HK-2 (cell line): Measurements from ENCODE around the gene NMD3.

Experiments used
- DNase-seq: peaks from one replicate; pipeline ENCODE4 v3.0.0-alpha.2; 2018; ENCODE audit not compliant: unreplicated experiment

Gene NMD3

DNA sequence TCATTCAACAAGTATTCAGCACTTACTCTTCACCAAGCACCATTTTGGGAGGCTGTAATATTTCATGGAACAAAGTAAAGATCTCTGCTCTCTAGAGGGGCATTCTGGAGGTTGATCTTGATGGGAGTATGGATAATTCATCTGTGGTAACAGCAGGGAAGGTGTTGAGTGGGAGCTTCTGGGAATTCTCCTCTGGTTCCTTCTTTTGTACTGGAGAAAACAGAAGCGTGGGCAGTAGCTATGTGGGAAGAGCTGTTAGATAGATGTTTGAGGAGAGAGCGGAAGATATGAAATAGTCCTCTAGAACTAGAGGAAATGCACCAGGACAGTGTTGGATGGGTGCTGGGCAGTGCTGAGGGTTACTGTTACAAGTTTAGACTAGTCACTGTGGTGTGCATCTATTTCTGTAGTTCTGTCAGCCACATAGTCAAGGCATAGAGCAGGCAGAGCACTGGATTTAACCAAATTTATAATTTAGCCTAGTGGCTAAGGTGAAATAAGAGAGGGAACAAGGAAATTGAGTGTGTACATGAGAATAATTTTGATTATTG is 9.6 kb downstream of the NMD3 start:
- DNase-seq: no peak

DNA sequence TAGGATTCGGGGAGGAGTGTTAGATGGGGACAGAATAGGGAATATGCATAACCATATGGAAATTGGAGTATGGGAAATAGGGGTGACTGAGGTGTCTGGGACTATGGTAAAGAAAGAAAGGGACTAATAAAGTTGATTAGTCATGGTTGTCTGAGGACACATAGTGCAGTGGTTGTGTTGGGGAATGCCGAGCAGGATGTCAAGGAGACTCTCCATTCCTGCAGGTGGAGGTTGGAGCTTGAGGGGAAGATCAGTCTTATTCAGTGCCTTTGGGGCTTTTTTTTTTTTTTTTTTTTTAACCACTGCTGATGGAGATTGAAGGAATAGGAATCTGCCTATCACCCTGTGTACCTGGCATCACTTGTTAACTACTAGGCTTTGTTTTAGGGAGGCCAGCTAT is 10.8 kb downstream of the NMD3 start:
- DNase-seq: no peak

DNA sequence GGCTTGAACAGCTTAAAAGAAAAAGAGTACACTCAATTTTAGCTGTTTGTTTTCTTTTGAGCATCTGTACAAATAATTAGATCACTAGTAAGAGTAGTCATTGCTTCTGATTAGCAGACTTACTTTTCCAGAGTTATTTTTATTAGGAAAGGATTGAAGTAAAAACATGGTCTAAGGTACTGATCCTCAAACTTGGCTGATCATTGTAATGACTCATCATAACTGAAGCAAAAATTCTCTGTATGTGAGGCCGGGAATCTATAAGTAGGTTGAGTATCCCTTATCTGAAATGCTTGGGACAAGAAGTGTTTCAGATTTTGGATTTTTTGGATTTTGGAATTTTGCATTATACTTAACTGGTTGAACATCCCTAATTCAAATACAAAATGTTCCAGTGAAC is 12.4 kb downstream of the NMD3 start:
- no peak for DNase-seq

DNA sequence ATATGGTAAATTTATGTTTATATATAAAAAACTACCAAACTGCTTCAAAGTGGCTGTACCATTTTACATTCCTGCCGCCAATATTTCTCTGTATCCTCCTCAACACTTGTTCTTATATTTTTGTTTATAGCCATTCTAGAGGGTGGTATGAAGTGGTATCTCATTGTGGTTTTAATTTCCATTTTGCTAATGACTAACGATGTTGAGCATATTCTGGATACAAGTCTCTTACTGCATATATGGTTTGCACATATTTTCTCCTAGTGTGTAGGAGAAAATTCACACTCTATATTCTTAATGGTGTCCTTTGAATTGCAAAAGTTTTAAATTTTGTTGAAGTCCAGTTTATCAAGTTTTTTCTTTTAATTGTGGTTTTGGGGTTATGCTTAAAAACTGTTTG is 15.1 kb downstream of the NMD3 start:
- no peak for DNase-seq

DNA sequence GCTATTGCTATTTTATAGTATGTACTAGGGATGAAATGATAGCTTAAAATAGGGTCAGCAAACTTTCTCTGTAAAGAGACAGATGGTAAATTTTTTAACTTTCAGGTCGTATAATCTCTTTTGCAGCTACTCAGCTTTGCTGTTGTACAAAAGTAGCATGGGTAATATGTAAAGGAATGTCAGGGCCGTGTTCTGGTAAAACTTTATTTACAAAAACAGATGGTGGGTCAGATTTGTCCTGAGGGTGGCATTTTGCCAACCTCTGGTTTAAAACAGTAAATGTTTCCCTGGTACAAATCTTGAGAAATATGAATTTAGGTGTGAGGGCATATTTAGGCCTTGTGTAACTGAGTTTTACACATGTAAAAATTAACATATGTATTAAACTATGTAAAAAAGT is 18.6 kb downstream of the NMD3 start:
- no peak for DNase-seq

DNA sequence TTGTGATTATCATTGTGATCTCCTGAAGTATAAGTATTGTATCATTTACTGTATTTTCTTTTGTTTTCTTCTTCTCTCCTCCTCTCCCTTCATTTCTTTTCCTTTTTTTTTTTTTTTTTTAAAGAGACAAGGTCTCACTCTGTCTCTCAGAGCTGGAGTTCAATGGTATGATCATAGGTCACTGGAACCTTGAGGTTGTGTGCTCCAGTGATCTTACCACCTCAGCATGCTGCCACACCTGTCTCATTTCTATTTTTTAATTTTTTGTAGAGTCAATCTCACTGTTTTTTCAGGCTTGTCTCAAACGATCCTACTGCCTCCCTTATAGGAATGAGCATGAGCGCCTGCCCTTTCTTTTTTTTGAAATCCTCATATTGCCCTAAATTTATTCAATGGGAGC is 23.4 kb downstream of the NMD3 start:
- no peak for DNase-seq

DNA sequence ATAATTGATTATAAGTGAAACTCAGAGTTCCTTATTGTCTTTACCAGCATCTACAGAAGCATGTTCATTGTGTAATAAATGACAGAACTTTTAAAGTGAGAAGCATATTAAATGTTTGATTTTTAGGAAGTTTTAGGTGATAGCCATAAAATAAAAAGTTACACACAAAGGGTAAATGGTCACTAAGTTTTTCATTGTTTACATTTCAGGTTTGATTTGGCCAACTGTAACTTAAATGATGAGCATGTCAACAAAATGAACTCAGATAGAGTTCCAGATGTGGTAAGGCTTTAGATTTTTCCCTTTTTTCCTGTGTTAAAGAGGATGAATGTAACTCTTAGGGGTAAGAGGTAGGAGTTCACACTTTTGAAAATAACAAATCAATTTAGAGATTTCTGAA is 25.9 kb downstream of the NMD3 start:
- DNase-seq: no peak

DNA sequence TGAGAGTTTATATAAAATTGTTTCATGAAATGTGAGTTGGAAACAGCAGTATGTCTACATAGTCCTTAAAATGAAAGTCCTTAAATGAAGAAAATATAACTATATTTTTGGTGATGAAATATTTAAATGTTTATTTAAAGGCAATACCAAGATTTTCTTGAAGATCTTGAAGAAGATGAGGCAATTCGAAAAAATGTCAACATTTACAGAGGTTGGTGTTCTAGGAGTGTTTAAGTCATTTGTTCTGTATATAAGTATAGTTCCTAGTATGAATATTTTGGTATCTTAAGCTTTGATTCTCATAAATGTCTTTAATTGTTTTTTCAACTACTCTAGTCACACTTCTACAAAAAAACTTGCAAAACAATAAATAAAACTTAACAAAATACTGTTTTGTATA is 29.0 kb downstream of the NMD3 start:
- no peak for DNase-seq

DNA sequence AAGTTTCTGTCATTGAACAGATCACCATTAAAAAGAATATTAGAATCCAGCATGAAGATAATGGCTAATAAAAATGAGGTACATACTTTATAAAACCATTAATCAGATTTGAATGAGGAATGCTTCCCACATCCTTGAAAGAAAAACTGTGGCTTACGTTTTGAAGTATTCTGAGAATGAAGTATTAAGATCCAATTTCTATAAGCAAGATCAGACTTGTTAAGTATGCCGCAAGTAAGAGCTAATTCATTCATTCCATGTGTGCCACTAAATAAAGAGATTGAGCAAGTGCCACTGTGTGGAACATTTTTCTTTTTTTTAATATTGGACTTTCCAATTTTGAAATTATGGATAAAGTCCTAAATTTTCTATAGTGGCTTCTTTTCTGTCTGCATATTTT is 30.6 kb downstream of the NMD3 start:
- DNase-seq: no peak

DNA sequence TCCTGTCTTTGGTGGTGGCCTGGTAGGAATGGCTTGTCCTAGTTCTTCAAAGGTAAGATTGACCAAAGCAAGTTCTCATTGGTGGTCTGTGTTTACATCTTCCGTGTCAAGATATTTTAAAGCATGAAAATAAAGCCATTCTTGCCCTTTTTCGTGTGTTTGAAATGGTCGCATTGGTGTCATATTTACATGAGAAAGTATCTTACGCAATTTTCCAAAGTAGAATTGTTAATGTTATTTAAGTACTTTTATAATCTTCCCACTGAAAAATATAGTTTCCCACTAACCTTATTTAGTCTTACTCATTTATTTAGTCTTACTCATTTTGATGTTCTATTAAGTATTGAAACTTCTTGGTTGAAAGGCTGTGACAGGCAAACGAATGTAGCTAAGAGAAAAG is 31.0 kb downstream of the NMD3 start:
- DNase-seq: no peak

DNA sequence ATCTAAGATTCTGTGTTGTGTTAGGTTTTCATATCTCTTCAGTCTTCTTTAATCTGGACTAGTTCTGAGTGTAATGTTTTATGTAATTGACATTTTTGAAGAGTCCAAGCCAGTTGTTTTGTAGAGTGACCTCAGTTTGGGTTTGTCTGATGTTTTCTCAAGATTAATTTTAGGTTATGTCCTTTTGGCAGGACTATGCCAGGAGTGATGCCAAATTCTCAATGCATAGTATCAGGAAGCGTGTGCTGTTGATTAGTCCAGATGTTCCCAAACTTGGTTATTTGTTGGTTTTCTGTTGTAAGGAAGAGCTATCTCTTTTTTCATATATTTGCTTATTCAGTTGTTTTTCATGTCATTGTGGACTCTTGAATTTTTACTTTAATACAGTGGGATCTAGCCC is 32.6 kb downstream of the NMD3 start:
- DNase-seq: no peak

DNA sequence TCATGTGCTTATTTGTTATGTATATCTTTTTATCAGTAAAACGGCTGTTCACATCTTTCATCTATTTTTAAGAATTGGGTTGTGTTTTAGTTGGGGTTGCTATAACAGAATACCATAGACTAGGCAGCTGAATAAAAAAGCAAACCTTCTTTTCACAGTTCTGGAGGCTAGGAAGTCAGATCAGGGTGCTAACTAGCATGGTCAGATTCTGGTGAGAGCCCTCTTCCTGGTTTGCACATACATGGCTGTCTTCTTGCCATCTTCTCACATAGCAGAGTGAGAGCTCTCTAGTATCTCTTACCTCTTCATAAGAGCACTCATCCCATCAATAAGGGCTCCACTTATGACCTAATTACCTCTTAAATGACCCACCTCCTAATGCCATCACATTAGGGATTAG is 33.8 kb downstream of the NMD3 start:
- no peak for DNase-seq

DNA sequence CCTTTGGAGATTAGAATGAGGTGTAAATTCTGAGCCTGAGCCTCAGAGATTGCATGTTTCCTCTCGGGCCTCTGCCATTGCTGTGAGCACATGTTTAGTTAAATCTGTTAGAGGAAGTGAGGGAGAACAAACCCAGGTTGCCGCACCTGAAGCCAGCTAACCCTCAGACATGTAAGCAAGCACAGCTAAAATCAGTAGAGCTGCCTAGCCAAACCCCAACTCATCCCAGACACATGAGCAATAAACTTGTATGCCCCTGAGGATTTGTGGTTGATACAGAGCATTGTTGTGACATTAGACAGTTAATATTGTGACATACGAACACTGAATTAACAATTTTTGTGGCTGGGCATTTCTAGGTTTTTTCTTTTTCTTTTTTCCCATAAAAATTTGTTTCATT is 41.9 kb downstream of the NMD3 start:
- DNase-seq: no peak

DNA sequence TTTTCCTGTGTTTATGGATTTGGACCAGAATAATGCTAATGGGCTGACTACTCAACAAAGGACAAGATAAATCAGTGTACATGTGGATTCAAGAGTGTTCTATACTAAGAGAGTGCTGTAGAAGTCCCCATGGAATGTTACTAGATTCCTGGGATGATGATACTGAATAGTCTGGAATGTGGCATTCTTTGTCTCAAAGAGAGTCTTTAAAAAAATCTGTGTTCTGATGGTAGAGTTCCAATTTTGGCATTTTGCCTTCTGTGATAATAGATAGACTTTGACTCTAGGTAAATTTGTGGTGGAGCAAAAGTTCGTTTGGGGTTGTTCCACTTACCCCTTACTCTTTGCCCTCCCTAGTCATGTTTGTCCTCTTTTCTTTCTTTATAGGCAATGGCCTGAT is 43.7 kb downstream of the NMD3 start:
- no peak for DNase-seq

DNA sequence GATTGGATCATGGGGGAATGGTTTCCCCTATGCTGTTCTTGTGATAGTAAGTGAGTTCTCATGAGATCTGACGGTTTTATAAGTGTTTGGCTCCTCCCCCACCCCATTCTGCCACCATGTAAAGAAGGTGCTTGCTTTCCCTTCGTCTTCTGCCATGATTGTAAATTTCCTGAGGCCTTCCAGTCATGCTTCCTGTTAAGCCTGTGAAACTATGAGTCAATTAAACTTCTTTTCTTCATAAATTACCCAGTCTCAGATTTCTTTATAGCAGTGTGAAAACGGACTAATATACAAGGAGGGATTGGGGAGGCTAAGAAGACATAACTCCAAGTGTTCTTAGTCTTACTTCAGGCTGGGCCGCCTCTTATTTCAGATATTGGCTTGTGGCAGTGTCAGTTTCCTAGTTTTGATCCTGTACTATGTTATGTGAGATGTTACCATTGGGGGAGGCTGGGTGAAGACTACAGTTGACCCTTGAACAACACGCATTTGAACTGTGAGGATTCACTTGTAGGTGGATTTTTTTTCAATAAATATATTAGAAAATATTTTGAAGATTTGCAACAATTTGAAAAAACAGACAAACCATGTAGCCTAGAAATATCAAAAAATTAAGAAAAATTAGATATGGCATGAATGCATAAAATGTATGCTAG is 44.9 kb downstream of the NMD3 start:
- DNase-seq: no peak

DNA sequence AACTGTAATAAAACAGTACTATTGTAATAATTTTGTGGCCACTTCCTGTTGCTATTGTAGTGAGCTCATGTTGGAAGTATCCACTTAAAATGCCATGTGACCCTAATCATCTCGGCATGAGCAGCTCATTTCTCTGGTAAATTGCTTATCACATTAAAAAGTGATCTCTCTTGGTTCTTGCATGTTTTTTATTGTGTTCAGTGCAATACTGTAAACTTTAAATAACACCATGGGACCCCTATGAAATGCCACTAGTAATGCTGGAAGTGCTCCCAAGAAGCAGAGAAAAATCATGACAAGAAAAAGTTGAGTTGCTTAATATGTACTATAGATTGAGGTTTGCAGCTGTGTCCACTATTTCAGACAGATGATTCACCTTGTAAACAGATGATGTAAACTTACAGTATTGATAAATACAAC is 45.6 kb downstream of the NMD3 start:
- no peak for DNase-seq

DNA sequence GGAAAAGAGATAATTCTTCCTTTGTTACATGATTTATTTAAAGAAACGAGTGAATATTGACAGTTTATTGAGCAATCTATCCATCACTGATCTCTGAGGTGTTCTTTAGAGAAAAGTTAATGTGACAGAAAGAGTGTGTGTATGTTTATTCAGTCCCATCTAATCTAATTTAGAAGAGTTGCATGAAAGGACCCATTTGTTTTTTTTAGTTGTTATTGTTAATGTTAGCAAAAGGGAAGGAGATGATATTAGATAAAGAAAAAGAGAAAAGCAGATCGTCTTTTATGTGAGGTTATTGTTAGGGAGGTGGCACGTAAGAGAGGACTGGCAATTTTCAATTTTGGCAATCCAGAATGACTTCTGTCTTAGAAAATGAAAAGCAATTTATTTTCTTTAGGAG is 46.5 kb downstream of the NMD3 start:
- DNase-seq: no peak

DNA sequence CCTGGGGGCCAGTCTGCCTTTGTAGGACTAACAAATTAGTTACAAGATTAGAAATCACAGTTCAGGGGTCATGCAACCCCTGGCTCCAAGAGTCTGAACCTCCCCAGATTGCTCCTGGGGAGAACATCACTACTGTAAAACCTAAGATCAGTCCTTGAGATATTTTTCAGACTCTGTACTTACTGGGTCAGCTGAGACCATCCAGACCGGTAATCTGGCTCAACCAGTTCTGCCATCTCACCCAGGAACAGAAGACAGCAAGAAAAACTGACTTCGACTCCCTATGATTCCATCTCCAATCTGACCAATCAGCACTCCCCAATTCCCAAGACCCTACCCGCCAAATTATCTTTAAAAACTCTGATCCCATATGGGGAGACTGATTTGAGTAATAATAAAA is 47.5 kb downstream of the NMD3 start:
- DNase-seq: no peak

DNA sequence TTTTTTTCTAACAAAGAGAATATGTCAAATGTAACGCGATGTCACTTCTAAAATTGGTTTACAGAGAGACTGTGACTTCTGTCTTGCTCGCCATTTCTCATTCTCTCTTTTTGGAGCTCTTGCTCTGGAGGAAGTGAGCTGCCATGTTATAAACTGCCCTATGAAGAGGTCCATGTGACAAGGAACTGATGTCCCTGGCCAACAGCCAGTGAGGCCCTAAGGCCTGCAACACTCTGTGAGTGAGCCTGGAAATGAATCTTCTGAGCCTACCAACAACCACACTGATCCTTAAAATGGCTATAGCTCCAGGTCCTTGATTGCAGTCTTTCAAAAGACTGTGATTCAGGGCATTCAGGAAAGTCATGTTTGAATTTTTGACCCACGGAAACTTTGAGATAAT is 49.9 kb downstream of the NMD3 start:
- no peak for DNase-seq

DNA sequence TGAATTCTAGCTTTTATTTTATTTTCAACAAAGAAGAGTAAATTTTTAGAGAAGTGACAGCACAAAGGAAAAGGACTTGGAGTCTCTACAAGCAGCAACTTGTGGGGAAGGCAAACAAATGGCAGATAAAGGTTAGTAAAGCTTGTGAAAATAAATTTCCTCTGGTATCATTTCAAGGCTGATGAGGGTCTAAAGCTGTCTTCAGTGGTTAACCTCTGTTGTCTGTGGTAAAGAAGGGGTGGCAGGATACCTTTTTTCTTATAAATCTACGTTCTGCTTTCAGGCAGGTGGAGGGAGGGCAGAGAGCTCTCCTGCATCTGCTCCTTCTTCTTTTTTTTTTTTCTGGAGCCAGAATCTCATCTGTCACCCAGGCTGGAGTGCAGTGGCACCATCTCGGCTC is 50.5 kb downstream of the NMD3 start:
- DNase-seq: no peak

DNA sequence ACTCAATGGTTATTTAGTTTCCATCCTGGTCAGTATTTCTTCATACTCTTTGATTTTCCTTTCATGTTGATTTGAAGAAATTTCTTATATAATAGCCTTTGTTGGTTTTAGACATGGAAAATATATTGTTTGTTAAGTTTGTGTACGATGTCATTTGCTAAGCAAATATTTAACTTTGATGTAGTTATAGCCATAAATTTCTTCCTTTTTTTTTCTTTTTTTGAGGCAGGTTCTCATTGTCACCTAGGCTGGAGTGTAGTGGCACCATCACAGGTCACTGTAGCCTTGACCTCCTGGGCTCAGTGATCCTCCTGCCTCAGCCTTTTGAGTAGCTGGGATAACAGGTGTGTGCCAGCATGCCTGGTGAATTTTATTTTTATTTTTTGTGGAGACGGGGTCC is 51.4 kb downstream of the NMD3 start:
- DNase-seq: no peak

DNA sequence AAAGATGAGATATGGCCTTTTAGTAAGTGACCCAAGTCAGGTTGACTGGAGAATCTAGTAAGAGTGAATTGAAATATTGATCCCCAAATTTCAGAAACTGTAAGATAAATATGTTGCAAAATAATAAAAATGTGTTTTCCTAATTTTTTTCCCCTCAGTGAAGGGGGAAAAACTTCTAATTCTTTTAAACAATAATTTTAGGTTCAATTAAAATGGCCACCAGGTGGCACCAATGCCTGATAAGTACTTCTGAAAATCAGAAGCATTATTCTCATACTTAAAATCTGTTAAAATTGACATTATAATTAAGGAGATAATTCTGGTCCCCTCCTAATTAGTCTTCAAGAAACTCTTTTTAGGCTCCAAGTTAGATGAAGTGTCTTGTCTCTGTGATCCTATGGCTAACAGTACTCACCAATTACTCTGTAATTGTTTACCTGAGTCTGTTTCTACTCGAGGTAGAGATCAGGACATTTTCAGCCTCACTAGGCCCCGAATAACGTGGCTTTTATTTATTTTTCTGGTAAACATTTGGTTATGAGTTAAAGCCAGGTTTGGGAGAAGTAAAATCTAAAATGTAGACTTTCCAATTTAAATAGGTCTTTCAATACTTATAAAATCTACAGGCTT is 52.6 kb downstream of the NMD3 start:
- no peak for DNase-seq

DNA sequence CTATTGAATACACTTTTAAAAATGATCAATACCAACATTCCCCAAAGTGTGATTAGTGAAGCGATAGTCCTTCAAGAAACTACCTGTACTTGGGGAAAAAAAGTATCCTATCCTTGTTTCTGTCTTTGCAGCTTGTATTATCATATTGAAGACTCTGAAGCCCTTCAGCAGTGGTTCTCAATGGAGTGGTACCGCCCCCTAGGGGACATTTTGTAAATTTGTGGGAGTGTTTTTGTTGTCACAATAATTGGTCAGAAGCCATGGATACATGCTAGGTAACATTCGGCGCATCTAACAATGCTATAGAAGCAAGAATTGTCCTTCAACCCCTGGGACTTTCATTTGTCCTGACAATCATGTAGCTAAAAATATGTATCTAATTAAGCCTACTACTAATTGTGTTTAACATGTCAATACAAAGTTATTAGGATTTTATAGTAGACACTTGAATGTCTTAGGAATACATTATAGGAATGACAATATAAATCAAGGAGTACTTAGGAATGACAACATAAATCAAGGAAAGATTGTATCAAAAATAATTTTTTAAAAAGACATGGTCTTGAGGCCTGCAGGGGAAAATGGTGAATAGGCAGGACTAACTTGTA is 53.7 kb downstream of the NMD3 start:
- DNase-seq: peak; percentile 44
